Natural killer cell (primary cell): ENCODE measurements around the gene ACYP2. TPM values are rescaled to one million over a fixed set of nuclear protein-coding genes. Genes with fewer than 3 reads are reported as not detected.

Experiments used
- ATAC-seq, 3 donors: fragments of 150-1000 bp in 2 of 3; fragments of 200-7000 bp in 1 of 3; cut with Tn5 transposase; 1 replicate in 1 of 3; 2 replicates in 2 of 3; pipeline ENCODE4 v1.10.0; 2021; ENCODE audit warnings: mild to moderate bottlenecking in 2 of 3, moderate library complexity in 2 of 3
- DNase-seq, 2 donors: peaks; one replicate each; pipeline versions ENCODE4 v3.0.0 to v3.0.0-alpha.2; 2013 to 2021; ENCODE audit warnings: mixed read lengths in 1 of 2
- H3K27ac ChIP-seq: one replicate; pipeline ENCODE4 v1.5.1; 2013; ENCODE audit warnings: mild to moderate bottlenecking, low read length
- H3K27me3 ChIP-seq: one replicate; pipeline ENCODE4 v1.6.1; 2013; ENCODE audit warnings: low read length; ENCODE audit not compliant: control insufficient read depth, insufficient read depth
- H3K36me3 ChIP-seq: one replicate; pipeline ENCODE4 v1.6.1; 2013; ENCODE audit warnings: low read length; ENCODE audit not compliant: control insufficient read depth, insufficient read depth
- H3K4me1 ChIP-seq: one replicate; pipeline ENCODE4 v1.6.1; 2013; ENCODE audit warnings: low read length; ENCODE audit not compliant: control insufficient read depth, insufficient read depth
- H3K4me3 ChIP-seq: one replicate; pipeline ENCODE4 v1.5.1; 2013; ENCODE audit warnings: low read length
- H3K9me3 ChIP-seq: one replicate; pipeline ENCODE4 v1.6.1; 2013; ENCODE audit warnings: low read length; ENCODE audit not compliant: control insufficient read depth, insufficient read depth
- H3K27ac Mint-ChIP-seq, 2 donors: one replicate each; pipeline ENCODE4 v1.8.0; 2022; ENCODE audit warnings: mild to moderate bottlenecking in 2 of 2, mixed read lengths in 2 of 2, moderate library complexity in 1 of 2
- H3K27me3 Mint-ChIP-seq, 2 donors: one replicate each; pipeline ENCODE4 v1.8.0; 2022; ENCODE audit warnings: low read depth in 2 of 2, mixed read lengths in 2 of 2
- H3K36me3 Mint-ChIP-seq: one replicate; pipeline ENCODE4 v1.8.0; 2022; ENCODE audit warnings: mixed read lengths
- H3K4me1 Mint-ChIP-seq, 2 donors: one replicate each; pipeline ENCODE4 v1.8.0; 2022; ENCODE audit warnings: mixed read lengths in 2 of 2
- H3K4me3 Mint-ChIP-seq: one replicate; pipeline ENCODE4 v1.8.0; 2022; ENCODE audit warnings: mild to moderate bottlenecking, moderate library complexity, mixed read lengths
- H3K9me3 Mint-ChIP-seq, 2 donors: one replicate each; pipeline ENCODE4 v1.8.0; 2022; ENCODE audit warnings: mixed read lengths in 2 of 2
- CTCF ChIP-seq: fragments of 200-600 bp; IDR thresholded peaks from one replicate; pipeline ENCODE4 v1.8.0; 2022; ENCODE audit warnings: antibody characterized with exemption
- WGBS: methylation state at CpG from one replicate; pipeline ENCODE4 v1.1.7; 2013; ENCODE audit warnings: missing lambda C conversion rate; ENCODE audit not compliant: insufficient coverage; 5-methylcytosine and 5-hydroxymethylcytosine counted together
- intact Hi-C: fragments of 100-400 bp; cut with micrococcal nuclease; formaldehyde crosslinking; loops from one replicate; pipeline ENCODE4 v1.14.2; 2022
- total RNA-seq, 4 donors: library from RNA; stranded (reverse); fragments of 120-200 nt in 1 of 4; gene quantifications; one replicate each; pipeline versions ENCODE4 v1.2.3 to v1.2.4, GENCODE V29; 2013 to 2022

The ACYP2 gene
- total RNA-seq, 3 donors from 2014 or later (not counting 1 experiment from before 2014, with no cell fraction given), result 14.3 to 18.1 (median 16.7) TPM

GRCh38 chr2:54275541-54275940 lies 160.1 kb downstream of the ACYP2 start:
- Mint-ChIP-seq H3K4me1 (no peaks in the 10 kb centered on the region), H3K36me3 (no peaks in the 10 kb centered on the region), H3K4me3 (no peak overlapping the region), H3K27ac (no peak overlapping the region), H3K27me3 (no peaks in the 10 kb centered on the region), H3K9me3 (no peaks in the 10 kb centered on the region)
- Histone ChIP-seq H3K4me1 (no peaks in the 10 kb centered on the region), H3K27ac (no peak overlapping the region), H3K4me3 (no peak overlapping the region), H3K27me3 (no peaks in the 10 kb centered on the region), H3K9me3 (no peaks in the 10 kb centered on the region), H3K36me3 (no peaks in the 10 kb centered on the region)
- ATAC-seq, result no peak
- intact Hi-C loops, result no loop called here
- WGBS, result no CpG with 5 or more reads among the region's 2 CpGs
- no peak for DNase-seq
- TF ChIP-seq CTCF, result no peak

GRCh38 chr2:54279385-54279784 lies 164.0 kb downstream of the ACYP2 start:
- H3K9me3 Mint-ChIP-seq, result no peaks in the 10 kb centered on the region
- no peaks in the 10 kb centered on the region for H3K27me3 Mint-ChIP-seq
- Histone ChIP-seq H3K4me1 (no peaks in the 10 kb centered on the region), H3K4me3 (no peak overlapping the region), H3K27ac (no peak overlapping the region), H3K36me3 (no peaks in the 10 kb centered on the region), H3K27me3 (no peaks in the 10 kb centered on the region), H3K9me3 (no peaks in the 10 kb centered on the region)
- no peaks in the 10 kb centered on the region for H3K4me1 Mint-ChIP-seq
- no peak overlapping the region for H3K4me3 Mint-ChIP-seq
- H3K27ac Mint-ChIP-seq, result no peak overlapping the region
- no peaks in the 10 kb centered on the region for H3K36me3 Mint-ChIP-seq
- TF ChIP-seq CTCF, result no peak
- ATAC-seq, result no peak
- WGBS, result 88% methylated on average over 1 of the region's 2 CpGs
- DNase-seq, result no peak
- intact Hi-C loops, result no loop called here

GRCh38 chr2:54284826-54285225 lies 169.4 kb downstream of the ACYP2 start:
- ATAC-seq, result no peak
- Histone ChIP-seq H3K4me3 (no peak overlapping the region), H3K27me3 (no peaks in the 10 kb centered on the region), H3K4me1 (no peaks in the 10 kb centered on the region), H3K36me3 (no peaks in the 10 kb centered on the region), H3K9me3 (no peaks in the 10 kb centered on the region), H3K27ac (no peak overlapping the region)
- intact Hi-C loops, result no loop called here
- no peaks in the 10 kb centered on the region for H3K9me3 Mint-ChIP-seq
- 96% methylated on average over 3 of the region's 3 CpGs for WGBS
- no peaks in the 10 kb centered on the region for H3K4me1 Mint-ChIP-seq
- DNase-seq, result no peak
- no peaks in the 10 kb centered on the region for H3K27me3 Mint-ChIP-seq
- no peak for TF ChIP-seq CTCF
- H3K36me3 Mint-ChIP-seq, result no peaks in the 10 kb centered on the region
- H3K4me3 Mint-ChIP-seq, result no peak overlapping the region
- H3K27ac Mint-ChIP-seq, result no peak overlapping the region

GRCh38 chr2:54285451-54285850 lies 170.0 kb downstream of the ACYP2 start:
- Mint-ChIP-seq H3K27ac (no peak overlapping the region), H3K27me3 (no peaks in the 10 kb centered on the region), H3K4me1 (no peaks in the 10 kb centered on the region), H3K4me3 (no peak overlapping the region), H3K36me3 (no peaks in the 10 kb centered on the region), H3K9me3 (no peaks in the 10 kb centered on the region)
- TF ChIP-seq CTCF, result no peak
- Histone ChIP-seq H3K4me3 (no peak overlapping the region), H3K36me3 (no peaks in the 10 kb centered on the region), H3K4me1 (no peaks in the 10 kb centered on the region), H3K9me3 (no peaks in the 10 kb centered on the region), H3K27me3 (no peaks in the 10 kb centered on the region), H3K27ac (no peak overlapping the region)
- 100% methylated on average over 1 of the region's 1 CpG for WGBS
- intact Hi-C loops, result no loop called here
- ATAC-seq, result no peak
- no peak for DNase-seq
